Peyer's patch (tissue), 4 donors: ENCODE data around the gene HOXC4.
"Not testable (repeated sequence)": the region's sequence is repeated elsewhere in the genome, so short reads cannot be mapped to it uniquely, and the experiment has no call there.

ENCODE experiments used
- POLR2A ChIP-seq, 2 donors: fragments of 450-650 bp; IDR thresholded peaks; one replicate each; pipeline ENCODE4 v1.5.1; 2017; ENCODE audit warnings: antibody characterized with exemption in 2 of 2, mild to moderate bottlenecking in 2 of 2, moderate library complexity in 2 of 2
- TF ChIP-seq, protein P1 (sequence below), 6 experiments: fragments of 450-650 bp in 4 of 6; fragments of 200-600 bp in 2 of 6; sonication (generic) in 1 of 6; IDR thresholded peaks; one replicate each; pipeline ENCODE4 v1.5.1; 2017 to 2019; ENCODE audit warnings: antibody characterized with exemption in 6 of 6, mild to moderate bottlenecking in 3 of 6, moderate library complexity in 1 of 6

- TF ChIP-seq POLR2A (IDR thresholded peaks at IDR 0.05), result not testable (repeated sequence)
- TF ChIP-seq, protein P1, sequence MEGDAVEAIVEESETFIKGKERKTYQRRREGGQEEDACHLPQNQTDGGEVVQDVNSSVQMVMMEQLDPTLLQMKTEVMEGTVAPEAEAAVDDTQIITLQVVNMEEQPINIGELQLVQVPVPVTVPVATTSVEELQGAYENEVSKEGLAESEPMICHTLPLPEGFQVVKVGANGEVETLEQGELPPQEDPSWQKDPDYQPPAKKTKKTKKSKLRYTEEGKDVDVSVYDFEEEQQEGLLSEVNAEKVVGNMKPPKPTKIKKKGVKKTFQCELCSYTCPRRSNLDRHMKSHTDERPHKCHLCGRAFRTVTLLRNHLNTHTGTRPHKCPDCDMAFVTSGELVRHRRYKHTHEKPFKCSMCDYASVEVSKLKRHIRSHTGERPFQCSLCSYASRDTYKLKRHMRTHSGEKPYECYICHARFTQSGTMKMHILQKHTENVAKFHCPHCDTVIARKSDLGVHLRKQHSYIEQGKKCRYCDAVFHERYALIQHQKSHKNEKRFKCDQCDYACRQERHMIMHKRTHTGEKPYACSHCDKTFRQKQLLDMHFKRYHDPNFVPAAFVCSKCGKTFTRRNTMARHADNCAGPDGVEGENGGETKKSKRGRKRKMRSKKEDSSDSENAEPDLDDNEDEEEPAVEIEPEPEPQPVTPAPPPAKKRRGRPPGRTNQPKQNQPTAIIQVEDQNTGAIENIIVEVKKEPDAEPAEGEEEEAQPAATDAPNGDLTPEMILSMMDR (IDR thresholded peaks at IDR 0.05), result not testable (repeated sequence)
Measured at GRCh38 chr12:54077843-54078242, 24.2 kb downstream of the HOXC4 start.
